ENCODE measurements around the gene MYF5.
"Not testable (repeated sequence)": the region's sequence is repeated elsewhere in the genome, so short reads cannot be mapped to it uniquely, and the experiment has no call there.

Gene MYF5

DNA sequence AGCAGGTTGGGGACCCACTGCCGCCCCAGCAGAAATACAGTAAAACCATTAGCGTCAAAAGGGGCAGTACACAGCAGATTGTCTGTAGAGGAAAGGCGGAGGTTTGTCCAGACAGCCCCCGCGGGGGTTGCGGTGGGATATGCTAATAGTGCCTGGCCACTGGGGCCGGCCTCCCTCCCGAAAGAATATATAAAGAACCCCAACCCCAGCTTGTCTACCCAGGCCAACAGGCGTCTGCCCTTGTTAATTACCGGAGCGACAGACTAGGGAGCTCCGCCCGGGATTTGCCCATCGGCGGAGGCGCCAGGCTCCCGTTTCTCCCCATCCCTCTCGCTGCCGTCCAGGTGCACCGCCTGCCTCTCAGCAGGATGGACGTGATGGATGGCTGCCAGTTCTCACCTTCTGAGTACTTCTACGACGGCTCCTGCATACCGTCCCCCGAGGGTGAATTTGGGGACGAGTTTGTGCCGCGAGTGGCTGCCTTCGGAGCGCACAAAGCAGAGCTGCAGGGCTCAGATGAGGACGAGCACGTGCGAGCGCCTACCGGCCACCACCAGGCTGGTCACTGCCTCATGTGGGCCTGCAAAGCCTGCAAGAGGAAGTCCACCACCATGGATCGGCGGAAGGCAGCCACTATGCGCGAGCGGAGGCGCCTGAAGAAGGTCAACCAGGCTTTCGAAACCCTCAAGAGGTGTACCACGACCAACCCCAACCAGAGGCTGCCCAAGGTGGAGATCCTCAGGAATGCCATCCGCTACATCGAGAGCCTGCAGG is at the start of gene MYF5:
Gene MYF5 (plus strand): TSS at position 217 of the 774 bp plus-strand sequence. CDS start 152 bp downstream, at position 369.
- DNase-seq = peak; percentile 58

DNA sequence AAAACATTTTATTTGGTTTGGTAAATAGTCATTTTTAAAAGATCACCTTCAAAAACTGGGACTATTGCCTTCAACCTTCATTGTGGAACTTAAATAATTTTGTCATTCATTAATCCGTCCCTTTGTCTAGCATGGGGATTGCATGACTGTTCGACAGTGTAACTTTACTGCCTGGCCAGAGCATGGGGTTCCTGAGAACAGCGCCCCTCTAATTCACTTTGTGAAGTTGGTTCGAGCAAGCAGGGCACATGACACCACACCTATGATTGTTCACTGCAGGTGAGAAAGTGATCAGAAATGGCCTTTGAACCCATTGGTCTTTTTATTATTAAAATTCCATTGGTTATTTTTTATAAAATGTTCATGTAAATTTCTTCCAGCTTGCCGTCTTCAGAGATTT is 46.5 kb upstream of the MYF5 start:
- DNase-seq = no peak

DNA sequence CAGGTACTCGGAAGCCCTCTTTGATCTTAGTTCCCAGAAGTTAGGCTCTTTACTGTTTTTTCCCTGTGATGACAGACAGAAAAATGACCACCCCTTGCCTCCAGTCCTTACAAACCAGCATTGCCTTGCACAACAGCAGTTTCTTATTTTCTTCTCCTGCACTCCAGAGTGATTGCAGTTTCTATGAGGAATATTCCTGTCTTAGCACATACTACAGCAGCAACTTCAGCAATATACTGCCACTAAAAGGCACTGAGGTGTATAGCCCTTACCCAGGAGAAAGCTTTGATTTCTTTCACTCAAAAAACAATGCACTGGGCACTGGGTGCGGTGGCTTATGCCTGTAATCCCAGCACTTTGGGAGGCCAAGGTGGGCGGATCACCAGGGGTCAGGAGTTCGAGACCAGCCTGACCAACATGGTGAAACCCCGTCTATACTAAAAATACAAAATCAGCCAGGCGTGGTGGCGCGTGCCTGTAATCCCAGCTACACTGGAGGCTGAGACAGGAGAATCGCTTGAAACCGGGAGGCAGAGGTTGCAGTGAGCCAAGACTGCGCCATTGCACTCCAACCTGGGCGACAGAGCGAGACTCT is 40.6 kb upstream of the MYF5 start:
- DNase-seq = not testable (repeated sequence)

DNA sequence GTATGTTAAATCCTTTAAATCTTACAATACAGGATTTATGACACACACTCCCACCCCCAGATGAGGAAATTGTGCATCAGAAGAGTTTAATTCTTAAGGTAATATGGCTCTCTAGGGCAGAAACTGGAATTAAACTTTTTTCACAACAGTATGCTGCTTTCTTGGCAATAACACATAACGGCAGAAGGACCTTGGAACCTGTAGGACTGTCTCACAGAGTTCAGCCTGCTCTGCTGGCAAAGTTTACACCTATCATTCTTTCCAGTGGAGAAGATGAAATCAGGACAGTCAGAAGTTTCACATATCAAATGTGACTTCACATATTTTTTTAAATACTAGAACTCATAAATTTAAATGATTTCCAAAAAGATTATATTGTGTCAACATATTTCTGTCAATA is 39.9 kb upstream of the MYF5 start:
- DNase-seq = no peak

DNA sequence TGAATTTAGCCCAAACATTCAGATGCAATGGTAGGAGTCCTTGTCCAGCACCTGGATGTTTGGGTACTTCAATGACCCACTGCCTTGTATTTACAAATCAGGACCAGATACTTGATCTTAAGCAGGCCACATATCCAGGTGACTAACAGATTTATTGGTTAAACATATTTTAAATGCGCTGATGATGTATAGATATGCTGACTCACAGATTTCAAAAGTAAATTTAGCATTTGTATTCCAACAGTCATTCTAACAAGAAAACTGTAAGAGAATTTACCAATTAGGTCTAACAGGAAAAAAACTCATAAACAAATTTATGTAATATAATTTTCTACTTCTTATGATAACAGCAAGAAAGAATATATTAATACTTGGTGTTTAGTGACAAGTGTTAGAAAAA is 38.7 kb upstream of the MYF5 start:
- no peak for DNase-seq

DNA sequence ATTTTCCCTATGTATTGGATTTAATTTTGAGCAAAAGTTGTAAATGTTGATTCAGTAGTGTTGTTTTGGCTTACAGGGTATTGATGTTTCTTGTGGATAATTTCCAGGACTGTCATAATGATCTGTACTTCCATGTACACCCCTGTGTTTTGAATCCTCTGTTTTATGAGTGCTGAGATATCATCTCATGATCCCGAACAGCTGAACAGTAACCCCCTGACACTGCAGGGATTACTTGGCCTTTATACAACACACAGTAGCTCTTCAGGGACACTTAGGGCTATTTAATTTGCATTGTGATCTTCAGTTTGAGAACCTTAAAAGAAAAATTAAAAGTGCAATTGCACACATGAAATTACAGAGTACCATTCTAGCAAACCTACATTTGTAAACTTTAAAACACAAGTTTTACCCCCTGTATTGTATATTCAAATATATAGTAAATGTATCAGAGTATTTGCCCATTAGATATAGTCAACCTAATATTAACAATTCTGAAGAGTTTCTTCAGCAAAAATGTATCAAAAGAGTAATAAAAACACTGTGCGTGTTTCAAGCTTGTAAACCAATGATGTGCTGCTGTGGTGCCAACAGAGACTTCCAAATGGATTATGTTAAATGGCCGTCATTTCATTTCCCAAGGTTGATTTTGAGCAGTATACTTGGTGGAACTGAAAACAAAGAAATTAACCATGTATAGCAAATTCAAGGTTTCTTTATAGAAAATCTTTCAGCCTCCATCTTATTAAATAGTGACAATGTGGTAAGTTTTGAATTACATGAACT is 37.2 kb upstream of the MYF5 start:
- no peak for DNase-seq

DNA sequence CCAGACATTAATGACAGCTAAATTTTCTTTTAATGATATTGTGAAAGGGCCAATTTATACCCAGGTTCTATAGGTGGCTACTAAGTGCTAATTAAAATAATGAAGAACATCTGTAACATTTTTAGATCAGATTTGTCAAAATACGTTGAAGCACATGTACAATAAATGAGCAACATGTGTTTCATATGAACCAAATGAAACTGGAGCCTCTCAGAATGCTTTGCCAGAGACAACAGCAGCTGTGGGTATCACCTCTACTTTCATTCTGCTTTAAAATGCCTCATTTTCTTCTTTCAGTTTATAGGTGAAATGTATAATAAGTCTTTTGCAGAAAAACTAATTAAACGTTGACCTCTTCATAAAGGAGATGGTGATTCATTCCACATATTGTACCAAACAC is 35.4 kb upstream of the MYF5 start:
- DNase-seq = no peak

DNA sequence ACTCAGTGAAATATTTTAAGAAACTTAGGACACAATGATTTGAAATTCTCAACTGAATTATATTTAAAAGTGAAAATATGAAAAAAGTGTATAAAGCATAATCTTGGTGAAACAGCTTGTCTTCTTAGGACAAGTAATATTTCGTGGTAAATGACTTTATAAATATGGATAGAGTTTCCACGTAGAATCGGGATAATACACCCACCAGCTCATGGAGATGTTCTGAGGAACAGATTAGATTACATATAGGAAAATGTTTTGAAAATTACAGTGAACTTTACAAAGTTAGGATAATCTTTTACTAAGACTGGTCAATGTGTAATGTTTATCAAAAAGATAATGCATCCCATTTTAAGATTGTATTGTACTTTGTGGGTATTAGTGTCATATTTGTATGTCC is 34.9 kb upstream of the MYF5 start:
- no peak for DNase-seq

DNA sequence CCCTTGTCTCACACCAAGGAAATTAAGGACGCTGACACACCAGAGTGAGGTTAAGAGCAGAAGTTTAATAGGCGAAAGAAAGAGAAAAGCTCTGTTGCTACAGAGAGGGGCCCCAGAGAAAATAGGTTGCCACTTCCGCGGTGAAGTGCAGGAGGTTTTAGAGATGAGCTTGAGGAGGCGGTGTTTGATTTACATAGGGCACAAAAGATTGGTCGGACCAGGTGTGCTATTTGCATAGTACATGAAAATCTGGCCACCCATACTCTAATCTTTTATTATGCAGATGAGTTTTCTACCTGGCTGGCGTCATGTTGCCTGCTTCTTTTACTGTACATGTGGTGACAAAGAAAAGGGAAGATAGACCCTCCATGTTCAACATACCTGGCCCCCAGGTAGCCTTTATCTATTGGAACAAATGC is 32.6 kb upstream of the MYF5 start:
- DNase-seq = no peak

DNA sequence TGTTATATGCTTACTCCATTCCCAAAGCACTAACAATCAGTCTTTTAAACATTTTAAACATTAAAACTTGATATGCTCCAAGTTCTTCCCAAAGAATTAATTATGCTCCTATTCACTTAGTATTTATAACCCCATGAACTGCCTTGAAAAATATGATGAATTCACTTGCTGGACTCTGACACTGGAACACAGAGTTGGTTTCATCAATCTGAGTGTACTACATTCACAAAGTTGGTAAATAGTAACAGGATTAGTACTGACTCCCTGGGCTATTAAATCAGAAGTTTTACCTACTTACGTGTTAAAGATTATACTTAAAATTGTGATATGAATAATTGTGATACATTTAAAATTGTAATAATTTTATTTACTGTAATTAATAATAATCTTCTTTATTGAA is 26.6 kb upstream of the MYF5 start:
- no peak for DNase-seq

DNA sequence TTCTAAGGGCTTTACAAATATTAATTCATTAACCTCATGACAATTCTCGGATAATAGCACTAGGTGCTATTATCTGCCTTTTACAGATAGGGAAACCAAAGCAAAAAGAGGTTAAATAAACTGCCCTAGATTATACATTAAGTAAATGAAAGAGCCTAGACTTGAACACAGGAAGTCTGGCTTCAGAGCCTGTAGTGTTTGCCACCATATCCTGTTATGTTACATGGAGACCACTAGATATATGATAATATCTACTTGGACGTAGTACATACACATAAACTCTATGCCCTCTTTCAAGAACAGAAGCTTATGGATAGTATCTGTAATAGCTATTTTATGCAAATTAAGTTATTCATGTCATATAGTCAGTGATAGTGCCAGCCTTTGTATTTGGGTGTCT is 26.2 kb upstream of the MYF5 start:
- DNase-seq = no peak

DNA sequence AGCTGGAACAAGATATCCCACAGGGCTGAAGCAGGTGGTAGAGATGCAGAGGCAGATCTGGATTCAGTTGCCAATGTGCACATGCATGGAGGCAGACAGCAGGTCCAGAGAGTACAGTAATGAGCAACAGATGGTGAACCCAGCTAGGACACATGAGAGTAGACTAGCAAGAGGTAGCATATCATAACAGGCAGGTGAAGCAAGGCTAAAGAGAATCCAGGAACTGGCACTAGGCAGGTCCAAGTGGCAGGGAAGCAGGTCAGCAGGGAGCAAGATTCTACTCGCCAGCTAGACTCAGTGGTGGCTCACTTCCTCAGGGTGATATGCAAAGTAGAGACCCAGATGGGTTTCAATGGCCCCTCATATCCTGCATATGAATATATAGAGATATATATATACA is 24.6 kb upstream of the MYF5 start:
- no peak for DNase-seq

DNA sequence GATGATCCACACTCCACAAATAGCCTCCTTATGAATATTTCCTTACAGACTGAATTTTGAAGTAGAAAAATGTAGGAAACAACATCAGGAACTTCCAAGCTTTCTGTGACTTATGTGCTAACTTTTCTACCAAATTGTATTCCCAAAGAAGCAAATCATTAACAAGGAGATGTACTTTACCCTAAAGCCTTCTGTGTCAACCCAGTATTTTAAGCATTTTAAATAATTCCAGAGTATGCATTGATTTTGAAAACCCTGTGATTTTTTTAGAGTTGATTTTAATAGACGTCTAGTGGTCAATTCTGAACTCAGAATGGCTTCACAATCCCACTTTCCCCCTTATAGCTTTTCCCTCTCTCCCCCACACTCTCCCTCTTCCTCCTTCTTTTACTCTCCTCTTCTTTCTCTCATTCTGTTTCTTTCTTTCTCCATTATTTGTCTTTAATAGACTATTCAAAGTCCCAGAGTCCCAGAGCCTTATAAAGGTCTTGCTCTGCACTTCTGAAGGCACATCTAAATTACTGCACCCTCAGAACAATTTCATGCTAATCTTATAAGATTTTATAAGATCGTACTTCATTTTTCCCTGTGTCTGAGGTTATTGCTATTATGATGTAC is 19.3 kb upstream of the MYF5 start:
- DNase-seq = no peak

DNA sequence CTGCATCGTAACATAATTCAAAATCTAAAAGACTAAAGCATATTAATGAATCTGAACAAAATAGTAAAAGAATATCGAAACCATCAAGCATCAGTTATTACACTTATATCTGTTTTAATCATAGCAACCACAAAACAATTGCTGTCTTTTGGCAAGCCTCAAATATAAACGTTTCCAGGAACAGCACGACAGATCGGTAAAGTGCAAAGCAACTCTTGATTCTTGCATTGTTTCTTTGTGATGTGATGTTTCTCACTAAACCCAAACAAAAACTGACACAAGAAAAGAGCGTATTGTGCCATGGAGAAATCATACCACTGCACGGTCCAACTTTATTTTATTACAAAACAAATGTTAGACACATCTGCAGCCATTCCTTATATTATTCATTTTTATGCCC is 18.5 kb upstream of the MYF5 start:
- DNase-seq = no peak

DNA sequence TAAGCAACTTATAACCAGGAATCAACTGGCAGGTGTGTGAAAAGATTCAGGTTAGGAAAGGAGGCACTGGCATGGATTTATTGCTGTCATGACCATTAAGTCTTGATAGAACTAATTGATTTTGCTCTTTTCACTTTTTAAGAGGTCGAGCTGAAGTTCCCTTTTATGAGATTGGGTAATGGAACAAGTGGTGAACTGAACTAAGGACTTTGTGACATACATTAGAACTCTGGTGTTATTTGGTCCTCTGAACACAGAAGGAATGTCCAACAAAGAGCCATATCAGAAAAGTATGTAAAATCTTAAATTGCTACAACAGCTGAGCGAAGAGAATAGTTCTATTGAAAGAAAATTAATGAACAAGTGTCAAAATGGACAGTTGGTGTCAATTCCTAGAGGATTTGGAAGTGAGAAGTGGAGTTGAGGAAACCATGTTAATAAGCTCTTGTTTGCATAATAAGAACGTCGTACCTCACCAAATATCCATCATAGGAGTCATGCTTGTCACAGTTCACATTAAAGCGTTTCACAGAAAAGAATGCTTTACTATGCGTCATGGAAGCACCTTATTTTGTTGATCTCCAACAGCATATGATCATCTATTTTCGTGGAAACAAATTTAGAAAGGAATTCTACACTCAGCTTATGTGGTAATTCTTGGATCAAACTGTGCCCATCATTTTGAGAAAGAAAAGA is 17.7 kb upstream of the MYF5 start:
- no peak for DNase-seq

DNA sequence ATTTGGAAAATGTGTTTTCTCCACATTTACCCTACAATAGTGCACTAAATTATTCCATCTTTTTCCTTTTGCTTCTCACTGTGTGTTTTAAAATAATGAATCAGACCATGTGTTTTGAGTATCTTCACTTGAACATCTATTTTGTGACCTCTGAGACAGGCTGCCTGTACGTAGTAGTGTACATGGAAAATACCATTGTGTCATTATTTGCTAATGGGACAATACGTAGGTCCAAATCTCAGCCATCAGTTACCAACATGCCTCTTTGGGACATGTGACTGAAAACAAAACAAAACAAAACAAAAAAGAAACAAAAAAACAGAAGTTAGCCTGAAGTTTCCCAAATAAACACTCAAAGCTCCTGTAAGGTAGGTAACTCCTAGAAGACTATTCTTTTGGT is 16.4 kb upstream of the MYF5 start:
- no peak for DNase-seq

DNA sequence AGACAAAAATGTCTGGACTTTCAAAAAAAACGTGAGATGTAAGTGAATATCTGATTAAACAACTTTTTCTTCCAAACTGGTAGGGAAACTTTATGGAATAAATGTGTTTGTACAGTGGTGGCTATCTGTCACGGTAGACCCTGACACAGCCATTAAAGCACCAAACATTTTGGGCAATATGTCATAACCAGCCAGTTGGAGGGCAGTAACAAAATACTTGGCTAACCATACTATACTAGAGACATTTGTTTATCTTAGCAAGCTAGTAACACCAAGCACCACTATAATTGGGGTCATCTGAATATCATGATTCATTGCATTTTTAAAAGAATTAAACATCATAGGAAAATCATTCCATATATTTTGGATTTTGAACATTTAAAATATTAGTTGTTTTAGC is 15.3 kb upstream of the MYF5 start:
- no peak for DNase-seq

DNA sequence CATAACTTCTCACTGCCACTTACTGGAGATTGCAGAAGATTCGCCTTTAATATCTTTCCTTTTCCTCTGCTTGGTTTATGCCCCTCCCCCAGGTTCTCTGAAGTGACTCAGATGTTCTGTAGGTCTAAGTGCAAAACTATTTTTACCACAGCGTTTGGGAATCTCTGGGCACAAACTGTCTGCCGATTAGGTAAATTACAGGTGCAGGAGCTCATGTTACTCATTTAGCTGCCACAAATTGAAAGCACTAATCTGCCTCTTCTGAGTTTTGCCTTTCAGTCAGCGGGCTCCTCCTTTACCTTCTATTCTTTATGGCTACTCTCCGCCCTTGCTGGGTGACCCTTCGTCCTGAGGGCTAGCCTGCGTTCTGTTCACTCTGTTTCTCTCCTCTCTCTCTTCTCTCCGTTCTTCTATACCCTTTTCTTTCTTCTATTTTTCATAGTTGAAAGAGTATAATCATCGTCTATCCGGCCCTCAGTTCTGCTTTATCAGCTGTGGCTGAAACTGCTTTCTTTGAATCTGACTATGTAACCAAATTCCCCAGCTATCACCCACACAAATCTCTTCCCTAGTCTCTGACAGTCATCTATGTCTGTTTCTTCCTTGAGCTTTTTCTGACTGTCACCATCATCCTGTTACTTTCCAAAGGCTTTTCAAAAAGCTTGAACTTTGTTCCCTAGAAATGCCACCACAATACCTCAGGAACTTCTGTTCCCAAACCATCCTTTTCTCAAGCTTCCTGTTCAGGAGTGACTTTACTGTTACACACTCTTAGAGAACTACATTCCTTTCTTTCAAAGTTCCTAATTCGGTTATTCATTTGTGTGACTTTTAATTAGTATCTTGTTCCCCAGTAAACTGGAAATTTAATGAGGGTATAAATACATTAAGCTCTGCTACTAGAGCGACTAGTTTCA is 13.6 kb upstream of the MYF5 start:
- peak; percentile 19 for DNase-seq

DNA sequence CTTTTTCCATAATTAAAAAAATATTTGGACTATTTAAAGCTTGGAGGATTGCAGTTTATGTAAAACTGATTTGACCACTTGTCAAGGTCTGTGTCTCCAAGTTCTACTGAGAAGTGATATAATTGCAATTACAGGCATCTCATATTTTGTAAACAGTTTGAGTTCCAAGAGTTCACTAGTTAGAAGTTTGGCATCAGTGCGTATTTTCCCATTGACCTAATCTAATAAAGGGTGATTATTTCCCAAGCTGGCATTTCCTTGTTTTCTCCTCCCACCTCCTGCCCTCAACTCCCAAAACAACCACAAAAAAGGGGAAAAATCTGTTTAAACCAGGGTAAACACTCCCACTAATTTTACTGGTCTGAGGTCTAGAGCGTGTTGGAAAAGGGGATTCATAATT is 12.3 kb upstream of the MYF5 start:
- DNase-seq = no peak

DNA sequence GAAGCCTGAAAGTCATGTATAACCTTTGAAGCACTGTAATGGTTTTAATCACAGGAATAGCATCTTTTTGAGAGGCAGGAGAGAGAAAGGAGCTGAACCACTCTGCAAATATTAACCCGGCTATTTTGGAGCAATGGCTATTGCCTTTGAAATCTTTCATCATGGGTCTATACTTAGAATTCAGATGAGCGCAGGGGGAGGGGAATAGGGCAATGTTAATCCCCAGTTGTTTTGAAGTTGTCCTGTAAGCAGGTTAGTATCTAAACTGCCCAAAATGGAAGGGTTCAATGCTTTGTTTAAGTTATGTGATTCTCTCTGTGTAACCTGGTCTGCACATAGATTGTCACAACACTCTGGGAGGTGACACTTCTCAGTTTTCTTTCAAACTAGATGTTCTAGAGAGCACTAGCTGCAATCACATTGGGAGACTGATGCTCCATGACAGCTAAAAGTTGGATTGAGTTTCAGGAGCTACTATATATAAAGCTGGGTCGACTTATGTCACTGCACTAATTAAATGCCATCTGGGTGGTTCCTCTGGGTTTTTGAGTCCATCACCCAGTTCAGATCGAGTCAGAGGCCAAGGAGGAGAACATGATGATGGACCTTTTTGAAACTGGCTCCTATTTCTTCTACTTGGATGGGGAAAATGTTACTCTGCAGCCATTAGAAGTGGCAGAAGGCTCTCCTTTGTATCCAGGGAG is 9.4 kb upstream of the MYF5 start, which contains the start of gene MYF6:
Gene MYF6 (plus strand): TSS at position 509 of the 704 bp plus-strand sequence. CDS start 86 bp downstream, at position 595.
- no peak for DNase-seq

DNA sequence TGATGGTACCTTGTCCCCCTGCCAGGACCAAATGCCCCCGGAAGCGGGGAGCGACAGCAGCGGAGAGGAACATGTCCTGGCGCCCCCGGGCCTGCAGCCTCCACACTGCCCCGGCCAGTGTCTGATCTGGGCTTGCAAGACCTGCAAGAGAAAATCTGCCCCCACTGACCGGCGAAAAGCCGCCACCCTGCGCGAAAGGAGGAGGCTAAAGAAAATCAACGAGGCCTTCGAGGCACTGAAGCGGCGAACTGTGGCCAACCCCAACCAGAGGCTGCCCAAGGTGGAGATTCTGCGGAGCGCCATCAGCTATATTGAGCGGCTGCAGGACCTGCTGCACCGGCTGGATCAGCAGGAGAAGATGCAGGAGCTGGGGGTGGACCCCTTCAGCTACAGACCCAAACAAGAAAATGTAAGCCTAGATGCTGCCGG is 8.9 kb upstream of the MYF5 start:
- DNase-seq = no peak
